Neural cell (in vitro differentiated cells): Measurements from ENCODE around the gene SFXN3.

ENCODE experiments used
- CTCF ChIP-seq: fragments of 450-650 bp; IDR thresholded peaks from 2 replicates; pipeline ENCODE4 v1.5.1; 2014; ENCODE audit warnings: antibody characterized with exemption, mild to moderate bottlenecking, moderate library complexity; ENCODE audit not compliant: poor library complexity, severe bottlenecking
- EP300 ChIP-seq: fragments of 450-650 bp; conservative IDR thresholded peaks from 2 replicates; pipeline ENCODE4 v1.6.1; 2014; ENCODE audit warnings: antibody characterized with exemption, mild to moderate bottlenecking, moderate library complexity; ENCODE audit not compliant: poor library complexity, severe bottlenecking
- EZH2 ChIP-seq: fragments of 200-600, 300-800 bp; shearing (Covaris generic), sonication (generic); IDR thresholded peaks from 2 replicates; pipeline ENCODE4 v1.6.1; 2014; ENCODE audit warnings: antibody characterized with exemption, low read length, borderline replicate concordance, mild to moderate bottlenecking; ENCODE audit not compliant: insufficient read depth, poor library complexity, severe bottlenecking
- RAD21 ChIP-seq: fragments of 450-650 bp; conservative IDR thresholded peaks from 2 replicates; pipeline ENCODE4 v1.6.1; 2014; ENCODE audit warnings: antibody characterized with exemption, mild to moderate bottlenecking, moderate library complexity
- REST ChIP-seq: IDR thresholded peaks from 2 replicates; pipeline ENCODE4 v1.6.1; 2012; ENCODE audit warnings: borderline replicate concordance

GRCh38 chr10:101013365-101013825 lies 17.6 kb upstream of the SFXN3 start:
- TF ChIP-seq CTCF (no peak), EZH2 (no peak), RAD21 (no peak), REST (no peak), EP300 (no peak)
